GM20000 (cell line): ENCODE data around the gene CELSR3.

Experiments used
- DNase-seq: peaks from one replicate; pipeline ENCODE4 v3.0.0; 2012; ENCODE audit warnings: low spot score
- TF ChIP-seq, protein P1 (sequence below): IDR thresholded peaks from 2 replicates; pipeline ENCODE4 v1.5.1; 2012; ENCODE audit warnings: mild to moderate bottlenecking, control low read depth; ENCODE audit errors: extremely low read depth, missing control alignments

CELSR3 gene

DNA sequence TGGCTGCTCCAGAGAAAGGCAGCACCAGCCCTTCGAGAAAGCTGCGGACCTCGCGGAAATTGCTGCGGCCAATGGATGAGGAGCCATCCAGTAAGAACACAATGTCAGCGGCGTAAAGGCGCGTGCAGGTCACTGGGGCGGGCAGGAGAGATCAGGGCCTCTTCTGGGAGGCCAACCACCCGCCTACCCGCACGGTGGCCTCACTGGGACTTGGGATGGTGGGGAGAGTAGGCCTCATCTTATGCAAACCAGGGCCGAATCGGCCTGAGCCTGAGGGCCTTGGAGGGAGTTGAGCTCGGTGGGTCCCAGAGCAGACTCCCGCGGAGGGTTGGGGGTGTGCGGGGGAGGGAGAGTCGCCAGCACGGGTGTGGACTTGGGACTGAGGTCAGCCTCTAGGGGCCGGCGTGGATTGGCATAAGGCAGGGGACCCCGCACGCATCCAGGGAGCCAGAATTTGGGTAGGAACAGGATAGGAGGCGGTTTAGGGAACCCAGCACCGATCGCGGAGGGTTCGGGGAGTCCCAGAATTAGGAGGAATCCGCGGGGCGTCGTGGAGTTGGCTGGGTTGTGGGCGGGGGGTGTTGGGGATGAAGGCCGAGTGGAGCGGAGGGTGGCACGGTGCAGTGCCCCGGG, 68.2 kb downstream of the CELSR3 start:
- TF ChIP-seq, protein P1, sequence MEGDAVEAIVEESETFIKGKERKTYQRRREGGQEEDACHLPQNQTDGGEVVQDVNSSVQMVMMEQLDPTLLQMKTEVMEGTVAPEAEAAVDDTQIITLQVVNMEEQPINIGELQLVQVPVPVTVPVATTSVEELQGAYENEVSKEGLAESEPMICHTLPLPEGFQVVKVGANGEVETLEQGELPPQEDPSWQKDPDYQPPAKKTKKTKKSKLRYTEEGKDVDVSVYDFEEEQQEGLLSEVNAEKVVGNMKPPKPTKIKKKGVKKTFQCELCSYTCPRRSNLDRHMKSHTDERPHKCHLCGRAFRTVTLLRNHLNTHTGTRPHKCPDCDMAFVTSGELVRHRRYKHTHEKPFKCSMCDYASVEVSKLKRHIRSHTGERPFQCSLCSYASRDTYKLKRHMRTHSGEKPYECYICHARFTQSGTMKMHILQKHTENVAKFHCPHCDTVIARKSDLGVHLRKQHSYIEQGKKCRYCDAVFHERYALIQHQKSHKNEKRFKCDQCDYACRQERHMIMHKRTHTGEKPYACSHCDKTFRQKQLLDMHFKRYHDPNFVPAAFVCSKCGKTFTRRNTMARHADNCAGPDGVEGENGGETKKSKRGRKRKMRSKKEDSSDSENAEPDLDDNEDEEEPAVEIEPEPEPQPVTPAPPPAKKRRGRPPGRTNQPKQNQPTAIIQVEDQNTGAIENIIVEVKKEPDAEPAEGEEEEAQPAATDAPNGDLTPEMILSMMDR: no peak
- DNase-seq: no peak

DNA sequence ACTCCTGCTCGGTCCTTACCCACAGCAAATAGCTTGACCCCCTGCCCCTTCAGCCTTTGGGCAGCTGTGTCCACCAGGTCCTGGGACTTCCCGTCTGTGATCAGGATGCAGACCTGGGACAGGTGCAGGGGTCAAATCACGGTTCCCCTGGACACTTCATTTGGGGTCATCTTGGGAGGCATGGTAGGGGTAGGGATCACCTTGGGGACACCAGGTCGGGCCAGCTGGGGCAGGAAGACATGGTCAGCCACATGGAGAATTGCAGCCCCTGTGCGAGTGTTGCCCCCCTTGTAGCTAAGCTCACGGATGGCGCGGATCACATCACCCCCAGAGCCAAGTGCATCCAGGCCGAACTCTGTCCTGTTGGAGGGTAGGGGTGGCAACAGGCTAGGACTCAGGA, 69.3 kb downstream of the CELSR3 start:
- TF ChIP-seq, protein P1: no peak
- DNase-seq: no peak

DNA sequence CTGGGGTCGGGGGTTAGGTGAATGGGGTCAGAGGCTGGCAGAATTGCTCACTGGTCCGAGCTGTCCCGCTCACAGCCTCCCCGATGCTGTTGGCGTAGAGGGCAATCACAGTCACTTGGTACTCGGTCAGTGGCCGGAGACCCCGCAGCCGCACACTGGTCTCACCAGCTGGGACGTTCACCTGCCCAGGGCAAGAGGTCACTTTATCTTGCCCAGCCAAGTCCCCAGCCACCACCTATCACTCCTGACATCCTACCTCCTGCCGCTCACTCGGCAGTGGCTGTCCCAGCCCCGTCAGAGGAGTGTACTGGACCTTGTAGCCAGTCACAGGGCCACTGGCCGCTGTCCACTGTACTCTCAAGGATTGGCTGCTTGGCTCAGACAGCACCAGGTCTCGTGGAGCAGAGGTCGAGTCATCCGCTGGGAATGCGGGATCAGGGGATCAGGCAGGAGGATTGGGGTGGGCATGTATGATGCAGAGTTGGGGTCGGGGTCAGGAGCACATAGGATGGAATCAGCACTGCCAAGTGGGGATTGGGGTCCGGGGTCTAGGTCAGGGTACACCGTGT, 70.1 kb downstream of the CELSR3 start:
- TF ChIP-seq, protein P1: no peak
- no peak for DNase-seq

GRCh38 chr3:48591886-48592518, 70.7 kb downstream of the CELSR3 start:
- TF ChIP-seq, protein P1: no peak
- no peak for DNase-seq

- no peak for DNase-seq
- TF ChIP-seq, protein P1: no peak
Measured at GRCh38 chr3:48591436-48591835, 71.2 kb downstream of the CELSR3 start.

DNA sequence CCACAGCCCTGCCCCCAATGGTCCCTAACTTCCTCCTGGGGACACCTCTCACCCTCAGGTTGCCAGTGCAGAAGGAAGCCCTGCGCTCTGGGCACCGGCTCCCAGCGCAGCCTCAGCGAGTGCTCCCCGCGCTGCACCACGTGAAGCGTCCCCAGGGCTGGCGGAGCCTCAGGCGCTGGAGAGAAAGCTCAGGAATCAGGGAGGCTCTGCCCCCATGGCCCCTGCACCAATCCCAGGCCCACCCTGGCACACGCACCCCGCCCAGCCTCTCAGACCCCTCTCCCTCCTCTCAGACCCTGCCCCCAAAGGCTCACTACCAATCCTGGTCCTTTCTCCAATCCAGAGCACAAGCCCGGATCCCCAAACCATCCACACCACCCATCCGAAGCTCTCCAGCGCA, 74.5 kb downstream of the CELSR3 start:
- TF ChIP-seq, protein P1: no peak

DNA sequence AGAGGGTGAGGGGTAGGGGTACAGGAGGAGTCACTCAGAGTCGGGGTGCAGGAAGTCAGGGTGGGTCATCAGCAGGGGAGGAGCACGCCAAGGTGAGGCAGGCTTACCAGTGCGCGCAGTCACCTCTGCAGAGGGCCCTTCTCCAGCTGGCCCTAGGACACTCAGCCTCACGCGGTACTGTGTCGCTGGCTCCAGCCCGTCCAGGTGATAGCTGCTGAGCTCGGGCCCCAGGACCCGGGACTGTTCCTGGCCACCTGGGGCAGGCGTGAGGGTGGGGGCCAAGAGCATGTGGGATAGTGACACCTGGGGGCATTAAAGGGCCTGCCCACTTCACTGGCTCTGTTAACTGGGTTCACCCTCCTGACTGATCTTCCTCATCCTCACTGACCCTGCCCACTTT, 75.0 kb downstream of the CELSR3 start:
- TF ChIP-seq, protein P1: no peak

More for the DNA sequence above, 74.5 kb downstream of the CELSR3 start:
- DNase-seq: no peak

More for the DNA sequence above, 75.0 kb downstream of the CELSR3 start:
- no peak for DNase-seq
